HG02763 (cell line): ENCODE results near the gene MAOB.
A peak's percentile ranks its signal among the peaks of the same experiment; 100 is the strongest.
"Not testable (repeated sequence)": the region's sequence is repeated elsewhere in the genome, so short reads cannot be mapped to it uniquely, and the experiment has no call there.

ENCODE experiments used
- ATAC-seq: cut with Tn5 transposase; IDR thresholded peaks from one replicate; pipeline ENCODE4 v1.9.1; 2021; ENCODE audit warnings: mild to moderate bottlenecking, moderate library complexity; ENCODE audit not compliant: unreplicated experiment

The MAOB gene

DNA sequence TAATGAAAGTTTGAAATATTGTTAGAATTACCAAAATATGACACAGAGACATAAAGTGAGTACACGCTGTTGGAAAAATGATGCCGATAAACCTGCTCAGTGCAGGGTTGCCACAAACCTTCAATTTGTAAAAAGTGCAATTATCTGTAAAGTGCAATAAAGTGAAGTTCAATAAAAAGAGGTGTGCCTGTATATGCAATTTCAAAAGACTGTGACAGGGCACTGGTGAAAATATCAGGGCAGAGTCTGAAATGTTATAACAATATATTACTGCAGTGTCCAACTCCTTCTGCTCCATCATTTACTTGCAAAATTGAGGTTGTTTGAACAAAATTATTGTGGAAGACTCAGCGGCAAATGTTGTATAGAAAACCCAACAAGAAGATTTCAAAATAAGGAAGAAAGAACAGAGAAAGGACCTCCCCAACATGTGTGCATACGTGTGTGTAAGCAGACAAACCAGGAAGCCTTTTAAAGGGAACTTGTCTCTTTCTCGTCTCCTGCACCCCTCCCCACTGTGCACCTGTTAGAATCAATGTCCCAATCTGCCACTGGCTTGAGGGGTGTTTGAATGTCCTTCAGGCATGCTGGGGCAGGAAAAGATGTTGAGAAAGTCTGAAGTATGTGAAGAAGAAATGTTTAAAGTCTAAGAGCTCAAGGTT, 96.2 kb downstream of the MAOB start:
- ATAC-seq: no peak

DNA sequence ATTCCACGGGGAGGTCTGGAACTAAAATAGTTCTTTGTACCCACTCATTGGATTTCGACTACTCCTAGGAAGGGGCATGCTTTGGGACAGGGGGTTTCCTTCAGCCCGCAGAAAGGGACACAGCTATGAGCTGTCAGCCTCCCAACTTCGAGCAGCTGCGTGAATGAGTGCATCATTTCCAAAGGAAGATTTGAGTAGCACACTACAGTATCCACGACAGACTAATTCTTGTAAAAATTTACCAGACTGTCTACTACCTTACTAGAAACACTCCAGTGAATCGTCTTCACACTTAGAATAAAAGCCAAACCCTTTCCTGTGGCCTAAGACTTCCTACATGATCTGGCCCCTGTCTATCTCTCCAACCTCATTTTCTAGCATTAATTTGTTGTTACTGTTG, 124.2 kb downstream of the MAOB start:
- ATAC-seq: no peak

DNA sequence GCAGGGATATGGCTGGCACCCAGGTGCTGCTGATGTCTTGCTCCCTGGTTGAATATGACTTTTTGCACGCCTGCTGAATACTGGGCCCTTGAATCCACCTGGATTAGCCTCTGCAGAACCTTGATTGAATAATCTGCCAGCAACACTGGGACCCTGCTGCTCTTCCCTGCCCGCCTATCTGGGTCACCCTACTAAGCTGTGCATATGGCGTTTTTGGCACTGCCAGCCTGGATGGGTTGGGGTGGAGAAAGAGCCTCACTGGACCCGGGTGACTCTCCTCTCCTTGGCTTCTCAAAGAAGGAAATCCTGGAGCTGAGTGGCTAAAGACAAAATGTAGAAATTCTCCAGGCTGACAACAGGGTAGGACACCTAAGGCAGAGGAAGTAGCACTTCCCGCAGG, 126.2 kb downstream of the MAOB start:
- ATAC-seq: no peak

DNA sequence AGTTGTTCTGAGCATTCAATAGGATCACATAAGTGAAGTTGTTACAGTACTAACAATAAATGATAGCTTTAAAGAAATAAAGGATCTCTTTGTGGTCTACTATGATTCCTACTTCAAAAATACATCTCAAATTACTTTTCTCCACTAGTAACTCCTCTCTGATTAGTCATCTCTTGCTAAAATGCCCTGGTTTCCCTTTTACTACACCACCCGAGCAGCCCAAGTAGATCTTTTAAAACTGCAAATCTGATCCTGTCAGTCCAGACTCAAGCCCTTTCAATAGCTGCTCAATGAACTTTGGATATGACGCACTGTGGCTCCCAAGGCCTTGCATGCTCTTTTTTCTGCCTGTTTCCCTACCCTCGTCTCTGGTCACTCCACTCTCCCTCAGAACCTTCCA, 128.6 kb downstream of the MAOB start:
- no peak for ATAC-seq

DNA sequence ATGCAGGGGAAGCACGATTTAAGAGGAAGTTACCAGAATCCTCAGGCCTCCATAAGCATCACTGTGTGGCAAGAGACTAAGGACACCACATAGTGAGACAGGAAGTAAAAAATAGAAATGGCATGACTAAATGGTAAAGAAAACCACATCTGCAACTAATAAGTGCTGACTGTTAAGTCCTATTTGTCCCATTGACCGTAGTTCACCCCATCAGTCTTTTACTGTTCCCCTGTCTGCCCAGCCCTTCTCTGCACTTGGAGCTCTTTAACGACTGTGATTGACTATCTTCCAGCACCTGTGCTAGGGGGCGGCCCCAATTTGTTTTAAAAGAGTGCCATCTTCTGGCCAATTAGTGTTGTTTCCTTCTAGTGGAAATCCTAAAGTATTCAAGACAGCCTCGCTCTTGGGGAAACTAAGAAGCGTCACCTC, 132.0 kb downstream of the MAOB start:
- ATAC-seq: peak; percentile 82

DNA sequence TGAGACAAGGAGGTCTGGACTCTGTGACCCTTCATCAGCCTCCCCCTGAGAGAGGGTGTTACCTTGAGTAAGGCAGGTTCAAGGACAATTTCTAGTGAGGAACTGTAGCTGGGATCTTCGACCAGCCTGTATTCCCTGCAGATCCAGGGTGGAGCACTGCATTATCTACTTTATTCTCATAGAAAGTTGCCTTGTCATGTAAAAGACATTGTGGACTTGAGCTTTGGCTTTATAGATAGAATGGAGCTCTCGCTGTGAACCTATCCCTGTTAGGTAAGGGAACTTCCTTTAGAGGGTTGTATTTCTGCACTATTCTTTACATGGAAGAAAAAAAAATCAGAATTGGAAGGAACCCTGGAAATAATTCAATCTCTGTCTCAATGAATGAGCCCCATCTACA, 134.8 kb downstream of the MAOB start:
- ATAC-seq: no peak

DNA sequence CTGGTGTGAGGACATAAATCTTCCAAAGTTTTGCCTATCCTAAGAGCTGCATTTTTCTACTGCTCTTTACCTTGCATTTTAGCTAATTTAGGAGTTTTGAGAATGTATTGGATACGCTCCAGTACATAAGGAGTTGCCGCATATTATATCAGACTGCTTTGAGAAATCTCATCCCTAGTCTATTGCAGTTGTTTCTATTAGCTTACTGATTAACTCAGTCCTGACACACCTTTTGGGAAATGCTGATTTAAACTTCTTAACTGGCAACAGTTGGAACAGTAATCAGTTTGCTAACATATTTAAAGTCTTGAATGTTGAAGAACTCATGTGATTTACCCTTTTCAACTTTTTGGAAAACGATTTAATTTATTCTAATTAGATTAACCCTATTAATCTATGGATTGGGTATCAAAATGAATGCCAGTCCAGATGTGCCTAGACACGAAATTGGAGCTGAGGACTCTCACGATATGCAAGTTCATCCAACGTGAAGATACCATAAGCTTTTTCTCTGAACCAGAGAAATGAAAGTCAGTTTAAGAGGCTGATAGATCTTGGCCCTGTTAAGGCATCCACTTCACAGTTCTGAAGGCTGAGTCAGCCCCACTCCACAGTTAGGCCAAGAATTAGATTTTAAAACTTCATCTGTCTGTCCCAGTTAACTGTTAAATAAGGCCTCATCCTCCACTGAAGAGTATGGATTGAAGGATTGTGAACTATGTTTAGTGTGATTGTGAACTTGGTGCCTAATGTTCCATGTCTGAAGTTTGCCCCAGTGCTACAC, 136.1 kb downstream of the MAOB start:
- no peak for ATAC-seq

DNA sequence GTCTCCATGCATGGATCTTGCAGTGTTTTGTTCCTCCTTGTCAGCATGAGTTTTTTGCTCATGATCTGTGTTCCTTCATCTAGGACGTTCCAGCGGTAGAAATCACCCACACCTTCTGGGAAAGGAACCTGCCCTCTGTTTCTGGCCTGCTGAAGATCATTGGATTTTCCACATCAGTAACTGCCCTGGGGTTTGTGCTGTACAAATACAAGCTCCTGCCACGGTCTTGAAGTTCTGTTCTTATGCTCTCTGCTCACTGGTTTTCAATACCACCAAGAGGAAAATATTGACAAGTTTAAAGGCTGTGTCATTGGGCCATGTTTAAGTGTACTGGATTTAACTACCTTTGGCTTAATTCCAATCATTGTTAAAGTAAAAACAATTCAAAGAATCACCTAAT, 138.0 kb downstream of the MAOB start:
- no peak for ATAC-seq

DNA sequence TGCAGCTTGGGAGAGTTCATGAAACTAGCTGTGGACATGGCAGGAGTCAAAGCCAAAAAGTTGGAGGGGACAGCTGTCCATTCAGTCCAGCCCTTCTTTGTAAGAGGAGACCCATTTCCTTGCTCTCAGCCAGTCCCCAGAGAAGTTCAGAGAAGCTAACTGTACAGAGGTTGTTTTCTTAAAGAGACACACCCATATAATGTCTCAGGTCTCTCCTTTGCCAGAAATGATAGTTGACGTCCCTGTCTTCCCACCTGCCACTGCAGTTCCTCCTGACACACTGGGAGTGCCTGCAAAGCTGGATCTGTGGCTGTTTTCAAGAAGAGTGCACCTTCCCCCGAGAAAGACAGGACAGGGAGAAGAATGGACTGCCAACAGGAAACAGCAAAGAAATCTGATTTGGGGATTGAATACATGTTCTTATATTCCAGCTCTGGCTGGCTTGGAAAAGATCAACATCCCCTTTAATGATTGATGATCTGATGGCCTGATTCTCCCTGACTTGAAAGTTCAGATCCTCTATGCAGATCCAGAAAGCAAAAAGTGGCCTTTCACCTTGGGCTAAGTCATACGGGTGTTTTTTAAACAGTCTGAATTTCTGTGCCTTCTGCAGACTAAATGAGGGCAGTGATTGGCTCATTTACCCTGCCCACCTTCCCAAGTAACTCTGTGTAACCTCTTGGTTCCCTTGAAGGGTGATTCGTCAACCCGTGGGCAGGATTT, 139.0 kb downstream of the MAOB start:
- no peak for ATAC-seq

DNA sequence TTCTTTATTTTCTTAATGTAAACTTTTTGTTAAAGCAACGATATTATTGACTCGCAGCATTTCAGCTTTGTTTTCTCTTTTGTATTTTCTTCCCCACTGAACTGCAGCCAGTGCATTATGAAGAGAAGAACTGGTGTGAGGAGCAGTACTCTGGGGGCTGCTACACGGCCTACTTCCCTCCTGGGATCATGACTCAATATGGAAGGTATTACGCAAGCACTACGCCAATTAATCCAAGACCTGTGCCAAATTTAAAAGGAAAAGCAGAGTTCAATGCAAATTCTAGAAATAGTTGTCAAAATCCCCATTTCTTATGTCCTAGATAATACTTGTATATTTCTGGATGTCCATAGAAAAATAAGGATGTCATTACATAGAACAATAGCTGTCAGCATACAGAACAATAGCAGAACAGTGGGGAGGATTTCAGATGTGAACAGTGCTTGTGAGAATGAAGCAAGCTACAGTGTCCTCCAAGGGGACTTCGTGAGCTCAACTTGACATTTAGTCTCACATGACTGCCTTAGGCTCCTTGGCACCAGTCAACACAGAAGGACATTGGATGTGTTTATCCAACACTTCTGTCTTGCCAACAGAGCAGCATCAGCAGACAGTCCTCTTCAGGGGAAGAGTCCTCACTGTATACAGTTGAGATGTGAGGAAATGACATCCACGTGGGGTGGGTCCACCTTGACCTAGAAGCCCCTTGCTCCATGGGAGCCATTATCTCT, 140.2 kb downstream of the MAOB start:
- no peak for ATAC-seq

DNA sequence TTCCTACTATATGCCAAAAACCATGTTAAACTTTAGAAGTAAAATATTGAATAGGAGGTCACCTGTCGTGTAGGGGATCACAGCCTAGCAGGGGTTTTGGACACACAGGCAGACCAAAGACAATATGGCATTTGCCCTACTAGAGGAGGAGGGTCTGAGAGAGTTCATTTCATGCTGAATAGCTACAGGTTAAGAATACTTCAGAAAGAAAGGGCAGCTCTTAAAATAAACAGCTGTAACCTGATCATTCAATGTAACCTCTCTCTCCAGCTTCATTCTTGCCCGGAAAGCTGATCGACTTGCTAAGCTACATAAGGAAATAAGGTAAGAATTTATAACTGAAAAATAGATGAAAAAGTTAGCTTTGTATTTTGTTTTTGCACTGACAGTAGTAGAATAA, 146.3 kb downstream of the MAOB start:
- no peak for ATAC-seq

DNA sequence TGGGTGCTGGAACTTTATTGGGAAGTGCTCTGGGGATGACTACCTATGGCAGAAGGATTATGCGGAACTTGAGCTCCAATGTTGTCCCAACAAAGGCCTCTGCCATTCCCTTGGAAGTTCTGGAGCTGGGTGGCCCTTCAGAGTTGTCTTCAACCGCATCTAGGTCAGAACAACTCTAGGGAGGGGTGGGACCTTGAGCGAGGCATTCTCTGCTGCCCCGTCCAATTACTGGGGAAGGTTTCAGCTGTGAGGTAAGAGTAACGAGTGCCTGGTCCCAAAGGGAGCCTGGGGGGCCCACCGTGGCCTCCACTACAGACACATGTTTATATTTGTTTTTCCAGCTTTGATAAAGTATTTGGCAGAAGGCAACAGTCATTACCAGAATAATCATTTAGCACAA, 146.7 kb downstream of the MAOB start:
- no peak for ATAC-seq

DNA sequence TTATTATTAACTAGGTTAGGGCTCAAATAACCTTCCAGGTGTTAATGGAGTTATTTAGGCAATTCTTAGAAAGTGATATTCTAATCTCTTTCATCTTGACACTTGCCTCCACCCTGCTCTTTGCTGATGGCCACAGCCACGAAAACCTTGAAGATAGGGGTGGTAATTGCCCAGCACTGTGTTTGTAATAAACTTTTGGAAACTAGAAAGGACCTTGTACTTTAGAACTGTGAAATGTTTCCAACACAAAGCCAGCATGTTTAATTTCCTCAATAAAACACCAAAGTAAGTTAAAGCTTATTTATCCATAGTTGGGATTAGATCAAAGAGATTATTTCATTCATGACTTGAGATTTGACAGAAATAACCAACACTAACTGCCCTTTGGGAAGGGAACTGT, 147.8 kb downstream of the MAOB start:
- ATAC-seq: no peak

DNA sequence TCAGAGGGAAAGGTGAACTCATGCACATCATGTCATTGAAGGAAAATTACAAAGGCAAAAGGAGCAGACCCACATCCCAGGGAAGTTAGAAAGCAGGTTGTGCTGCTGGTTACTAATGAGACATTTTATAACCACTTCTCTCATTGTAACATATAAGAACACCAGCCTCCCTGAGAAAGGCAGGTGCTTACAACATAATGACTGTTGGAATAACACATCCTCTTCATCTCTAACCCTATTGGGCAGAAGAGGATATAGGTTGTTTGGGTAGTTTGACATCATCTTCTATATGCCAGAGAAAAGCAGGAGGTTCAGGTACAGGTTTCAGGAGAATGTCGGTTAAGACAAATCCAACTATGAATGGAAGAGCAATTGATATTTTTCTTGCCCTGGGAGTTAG, 148.6 kb downstream of the MAOB start:
- ATAC-seq: no peak

DNA sequence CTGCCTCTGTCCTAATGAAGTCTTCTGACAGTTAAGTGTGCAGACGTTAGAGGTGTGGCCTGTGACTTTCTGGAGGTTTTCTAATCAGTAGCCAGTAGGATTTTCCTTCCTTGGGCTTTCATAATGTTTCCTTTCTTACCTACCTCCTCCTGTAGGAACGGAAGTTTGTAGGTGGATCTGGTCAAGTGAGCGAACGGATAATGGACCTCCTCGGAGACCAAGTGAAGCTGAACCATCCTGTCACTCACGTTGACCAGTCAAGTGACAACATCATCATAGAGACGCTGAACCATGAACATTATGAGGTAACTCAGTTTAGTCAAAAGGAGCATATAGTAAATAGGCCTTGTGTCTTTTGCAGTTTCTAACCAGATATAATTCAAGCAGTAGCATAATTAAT, 151.2 kb downstream of the MAOB start:
- no peak for ATAC-seq

DNA sequence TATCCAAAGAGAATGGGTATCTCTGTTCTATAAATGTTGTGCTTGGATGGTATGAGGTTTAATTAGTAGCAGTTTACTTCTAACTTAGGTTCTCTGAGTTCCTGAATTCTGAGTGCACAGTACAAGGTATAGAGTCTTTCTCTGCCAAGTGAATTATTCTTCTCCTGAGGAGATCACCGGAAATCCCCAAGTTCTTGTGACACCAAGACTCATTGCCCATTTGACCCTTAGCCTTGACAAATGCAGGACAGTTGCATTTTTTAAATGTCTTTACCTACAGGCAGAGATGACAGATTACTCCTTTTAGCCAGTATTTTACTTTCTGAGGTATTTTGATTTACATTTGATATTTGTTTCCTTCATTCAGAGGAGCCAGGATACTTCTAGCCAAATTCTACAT, 153.3 kb downstream of the MAOB start:
- no peak for ATAC-seq

DNA sequence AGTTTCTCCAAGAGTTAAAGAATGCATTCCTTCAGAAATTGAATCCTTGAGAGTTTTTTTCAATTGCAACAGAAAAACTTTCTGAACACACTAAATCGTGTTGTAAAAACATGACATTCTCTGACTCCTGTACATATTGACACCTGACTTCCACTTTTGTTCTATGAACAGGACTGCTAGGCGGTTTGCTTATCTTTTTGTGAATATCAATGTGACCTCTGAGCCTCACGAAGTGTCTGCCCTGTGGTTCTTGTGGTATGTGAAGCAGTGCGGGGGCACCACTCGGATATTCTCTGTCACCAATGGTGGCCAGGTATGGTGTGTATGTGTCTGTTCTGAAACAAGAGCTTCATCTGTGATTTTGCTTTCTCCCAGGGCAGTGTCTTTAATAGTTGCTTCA, 154.2 kb downstream of the MAOB start:
- ATAC-seq: no peak

DNA sequence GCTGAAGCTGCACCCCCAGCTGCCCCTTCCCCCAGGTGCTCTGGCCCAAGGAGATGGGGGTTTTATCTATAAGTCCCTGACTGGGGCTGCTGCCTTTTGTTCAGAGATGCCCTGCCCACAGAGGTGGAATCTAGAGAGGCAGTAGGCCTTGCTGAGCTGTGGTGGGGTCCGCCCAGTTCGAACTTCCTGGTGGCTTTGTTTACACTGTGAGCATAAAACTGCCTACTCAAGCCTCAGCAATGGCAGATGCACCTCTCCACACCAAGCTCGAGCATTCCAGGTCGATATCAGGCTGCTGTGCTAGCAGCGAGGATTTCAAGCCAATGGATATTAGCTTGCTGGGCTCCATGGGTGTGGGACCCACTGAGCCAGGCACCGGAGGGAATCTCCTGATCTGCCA, 155.0 kb downstream of the MAOB start:
- not testable (repeated sequence) for ATAC-seq

DNA sequence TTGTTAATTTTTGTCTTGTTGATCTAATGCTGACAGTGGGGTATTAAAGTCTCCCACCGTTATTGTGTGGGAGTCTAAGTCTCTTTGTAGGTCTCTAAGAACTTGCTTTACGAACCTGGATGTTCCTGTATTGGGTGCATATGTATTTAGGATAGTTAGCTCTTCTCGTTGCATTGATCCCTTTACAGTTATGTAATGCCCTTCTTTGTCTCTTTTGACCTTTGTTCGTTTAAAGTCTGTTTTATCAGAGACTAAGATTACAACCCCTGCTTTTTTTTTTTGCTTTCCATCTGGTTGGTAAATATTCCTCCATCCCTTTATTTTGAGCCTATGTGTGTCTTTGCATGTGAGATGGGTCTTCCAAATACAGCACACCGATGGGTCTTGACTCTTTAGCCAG, 157.0 kb downstream of the MAOB start:
- not testable (repeated sequence) for ATAC-seq

DNA sequence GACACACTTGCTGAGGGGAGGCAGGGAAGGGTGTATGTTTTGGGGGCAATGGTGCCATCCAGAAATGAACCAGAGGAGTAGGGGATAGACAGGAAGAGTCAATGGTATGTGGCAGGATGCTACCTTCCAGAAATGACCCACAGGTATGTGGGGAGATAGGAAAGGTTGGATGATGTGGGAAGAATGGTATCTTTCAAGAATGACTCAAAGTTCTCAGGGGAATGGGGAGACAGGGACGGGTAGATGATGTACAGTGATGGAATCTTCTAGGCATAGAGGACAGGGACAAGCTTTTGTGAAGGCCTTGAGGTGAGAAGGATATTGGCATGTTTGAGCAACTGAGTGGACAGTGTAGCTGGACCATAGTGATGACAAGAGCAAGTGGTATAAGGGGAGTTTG, 161.3 kb downstream of the MAOB start:
- ATAC-seq: no peak

DNA sequence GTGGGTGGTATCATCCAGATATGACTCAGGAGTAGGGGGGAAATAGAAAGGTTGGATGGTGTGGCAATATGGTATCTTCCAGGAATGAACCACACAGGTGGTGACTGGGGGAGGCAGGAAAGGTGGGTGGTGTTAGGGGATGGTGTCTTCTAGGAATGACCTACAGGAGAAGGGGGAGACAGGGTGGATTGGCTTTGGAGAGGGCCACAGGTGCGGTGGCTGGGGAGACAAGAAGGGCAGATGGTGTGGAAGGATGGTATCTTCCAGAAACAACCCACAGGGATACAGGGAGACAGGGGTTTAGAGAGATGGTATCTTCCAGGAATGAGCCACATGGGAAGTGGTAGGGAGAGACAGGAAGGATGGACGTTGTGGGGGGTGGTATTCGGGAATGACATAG, 162.2 kb downstream of the MAOB start:
- ATAC-seq: no peak
